HG03354 (cell line): ENCODE measurements around the gene SHISAL1.

Experiments
- ATAC-seq: cut with Tn5 transposase; IDR thresholded peaks from one replicate; pipeline ENCODE4 v1.9.1; 2021; ENCODE audit warnings: mild to moderate bottlenecking; ENCODE audit not compliant: unreplicated experiment, poor library complexity, severe bottlenecking

Gene SHISAL1

DNA sequence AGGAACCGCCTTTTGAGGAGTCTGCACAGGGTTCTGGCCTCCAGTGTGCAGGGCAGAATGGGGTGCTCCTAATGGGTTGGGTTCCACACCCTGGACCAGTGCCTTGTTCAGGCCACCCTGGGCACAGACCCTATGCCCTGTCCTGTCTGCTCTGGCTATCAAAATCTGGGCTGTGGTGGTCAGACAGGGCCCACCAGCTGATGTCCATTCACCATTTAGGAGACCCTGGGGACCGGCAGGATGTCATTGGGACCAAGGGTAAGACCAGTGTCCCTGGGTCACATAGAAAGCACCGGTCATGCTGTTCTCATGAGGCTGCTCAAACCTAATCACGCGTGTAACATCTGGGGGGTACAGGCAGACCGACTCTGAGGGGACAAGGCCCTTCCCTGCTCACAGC is 94.7 kb downstream of the SHISAL1 start:
- no peak for ATAC-seq

DNA sequence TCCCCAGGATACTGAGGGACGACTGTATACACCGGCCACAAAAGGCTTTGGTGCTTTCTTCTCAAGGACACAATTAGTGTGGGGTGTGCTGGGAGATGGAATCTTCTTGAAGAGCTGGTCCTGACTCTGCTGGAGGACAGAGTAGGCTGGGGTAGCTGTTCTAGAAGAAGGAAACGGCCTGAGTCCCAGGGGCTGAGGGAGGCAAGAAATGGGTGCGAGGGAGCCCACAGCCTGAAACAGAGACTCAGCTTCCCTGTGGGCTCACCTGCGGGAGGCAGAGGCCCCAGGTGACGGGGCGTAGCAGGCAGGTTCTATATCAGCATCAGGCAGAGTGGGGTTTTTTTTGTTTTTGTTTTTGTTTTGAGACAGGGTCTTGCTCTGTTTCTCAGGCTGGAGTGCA is 95.4 kb downstream of the SHISAL1 start:
- no peak for ATAC-seq

DNA sequence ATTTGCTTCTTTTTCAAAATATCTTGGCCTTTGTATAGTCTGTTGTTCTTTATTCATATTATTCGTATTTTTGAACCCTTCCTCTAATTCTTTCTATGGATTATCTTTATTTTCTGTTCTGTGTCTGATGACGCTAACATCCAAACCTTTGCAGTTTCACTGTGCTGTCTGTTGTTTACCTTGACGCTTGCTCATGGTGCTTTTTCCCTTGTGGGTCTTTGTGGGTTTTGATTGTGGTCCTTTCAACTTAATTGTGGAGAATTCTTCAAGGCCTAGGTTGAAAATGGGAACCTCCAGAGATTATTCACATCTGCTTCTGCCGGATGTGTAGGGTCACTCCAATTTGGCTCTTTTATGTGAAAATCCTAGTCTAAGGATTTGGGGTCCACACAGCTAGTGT is 97.5 kb downstream of the SHISAL1 start:
- no peak for ATAC-seq

DNA sequence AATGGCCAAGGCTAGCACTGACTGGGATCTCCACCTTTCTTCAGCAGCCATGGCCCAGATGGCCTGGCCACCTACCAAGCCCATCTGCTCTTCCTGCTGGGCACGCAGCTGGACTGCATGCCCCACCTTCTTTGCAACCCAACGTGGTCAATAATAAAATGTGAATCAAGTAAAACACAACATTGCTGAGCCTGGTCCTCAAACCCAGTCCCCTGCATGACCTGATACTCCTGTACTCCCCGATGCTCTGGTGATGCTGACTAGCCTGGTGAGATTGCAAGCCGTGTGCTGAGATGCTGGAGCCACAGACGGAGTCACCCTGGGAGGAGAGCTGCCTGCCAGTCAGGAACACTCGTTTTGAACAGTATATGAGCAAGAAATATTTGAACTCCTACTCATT is 98.0 kb downstream of the SHISAL1 start:
- ATAC-seq: no peak

DNA sequence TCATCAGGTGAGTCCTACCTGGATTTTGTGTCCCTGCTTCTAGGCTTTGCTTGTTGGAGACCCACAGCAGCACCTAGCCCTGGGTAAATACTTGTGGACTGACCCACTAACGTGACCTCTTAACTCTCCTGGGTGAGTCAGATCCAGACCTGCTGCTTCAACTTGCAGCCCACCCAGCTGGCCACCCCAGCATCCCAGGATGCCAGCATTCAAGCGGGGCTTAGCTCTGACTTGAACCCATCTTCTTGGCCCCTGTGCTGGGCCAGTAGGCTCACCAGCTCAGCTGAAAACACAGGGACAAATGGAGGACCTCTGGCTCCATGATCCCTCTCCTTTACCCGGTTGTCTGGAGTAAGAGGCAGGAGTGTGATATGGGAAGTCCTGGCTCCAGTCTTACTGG is 98.6 kb downstream of the SHISAL1 start:
- ATAC-seq: no peak

DNA sequence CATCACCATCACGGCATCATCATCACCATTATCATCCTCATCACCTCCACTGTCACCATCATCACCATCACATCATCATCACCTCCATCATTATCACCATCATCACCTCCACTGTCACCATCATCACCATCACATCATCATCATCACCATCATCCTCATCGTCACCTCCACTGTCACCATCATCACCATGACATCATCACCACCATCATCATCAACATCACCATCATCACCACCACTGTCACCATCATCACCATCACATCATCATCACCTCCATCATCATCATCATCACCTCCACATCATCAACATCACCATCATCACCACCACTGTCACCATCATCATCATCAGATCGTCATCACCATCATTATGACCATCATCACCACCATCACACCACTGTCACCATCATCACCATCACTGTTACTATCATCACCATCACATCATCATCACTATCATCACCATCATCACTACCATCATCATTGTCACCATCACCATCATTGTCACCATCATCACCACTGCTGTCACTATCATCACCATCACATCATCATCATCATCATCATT is 99.2 kb downstream of the SHISAL1 start:
- ATAC-seq: no peak

DNA sequence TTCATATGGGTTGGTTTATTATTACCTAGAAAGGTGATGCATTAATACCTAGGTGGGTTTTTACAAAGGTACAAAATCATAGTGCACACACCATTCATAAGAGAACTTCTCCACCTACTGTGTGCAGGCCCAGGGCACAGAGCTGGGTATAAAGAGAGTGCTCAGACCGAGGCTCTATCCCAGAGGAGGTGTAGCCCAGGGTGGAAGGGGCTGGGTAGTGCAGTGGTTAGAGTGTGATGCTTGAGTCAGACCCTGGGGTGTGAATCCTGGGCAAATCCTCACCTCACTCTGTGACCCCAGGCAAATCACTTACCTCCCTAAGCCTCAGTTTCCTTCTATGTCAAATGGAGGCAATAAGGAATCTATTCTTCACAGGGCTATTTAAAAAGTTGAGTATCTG is 99.8 kb downstream of the SHISAL1 start:
- ATAC-seq: no peak

DNA sequence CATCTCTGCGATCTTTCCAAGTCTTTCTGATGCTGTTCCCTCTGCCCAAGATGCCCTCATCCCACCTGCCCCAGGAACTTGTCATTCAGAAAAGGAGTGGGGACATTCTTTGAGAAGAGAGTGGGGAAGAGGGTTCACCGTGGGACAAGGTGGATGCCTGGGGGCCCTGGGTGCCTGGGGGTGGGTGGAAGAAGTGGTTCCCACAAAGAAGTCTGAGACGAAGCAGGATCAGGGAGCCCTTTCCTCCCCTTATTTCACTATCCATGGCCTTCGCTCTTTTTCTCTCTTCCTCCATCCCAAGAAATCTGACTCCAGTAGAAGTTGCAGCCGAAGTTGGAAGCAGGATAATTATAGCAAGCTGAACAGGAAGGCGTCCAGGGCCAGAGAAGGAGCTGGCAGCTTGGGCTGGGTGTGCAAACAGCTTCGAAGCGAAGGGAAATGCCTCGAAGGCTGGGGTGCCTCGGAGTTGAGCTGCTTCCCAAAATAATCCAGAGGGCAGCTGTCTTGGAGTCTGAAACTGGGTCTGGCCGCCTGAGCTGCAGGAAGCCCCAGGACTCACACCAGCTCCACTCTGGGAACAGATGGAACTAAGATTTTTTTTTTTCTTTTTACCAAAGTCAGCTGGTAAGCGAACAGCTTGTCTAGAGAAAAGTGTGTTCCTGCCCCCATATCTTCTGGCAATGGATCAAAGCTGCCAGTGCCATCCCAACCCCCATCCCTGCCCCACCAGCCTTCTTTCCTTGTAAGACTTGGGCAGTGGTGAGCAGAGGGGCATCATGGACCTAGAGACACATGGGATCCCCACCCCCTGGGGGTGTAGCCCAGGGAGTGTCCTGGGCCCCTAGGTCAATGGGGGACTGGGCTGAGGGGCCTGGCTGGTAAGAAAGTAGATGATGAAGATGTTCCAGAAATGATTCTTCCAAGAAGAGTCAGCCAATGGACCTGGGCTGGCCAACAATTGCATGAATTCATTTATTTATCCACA is 100.5 kb downstream of the SHISAL1 start:
- ATAC-seq: no peak

DNA sequence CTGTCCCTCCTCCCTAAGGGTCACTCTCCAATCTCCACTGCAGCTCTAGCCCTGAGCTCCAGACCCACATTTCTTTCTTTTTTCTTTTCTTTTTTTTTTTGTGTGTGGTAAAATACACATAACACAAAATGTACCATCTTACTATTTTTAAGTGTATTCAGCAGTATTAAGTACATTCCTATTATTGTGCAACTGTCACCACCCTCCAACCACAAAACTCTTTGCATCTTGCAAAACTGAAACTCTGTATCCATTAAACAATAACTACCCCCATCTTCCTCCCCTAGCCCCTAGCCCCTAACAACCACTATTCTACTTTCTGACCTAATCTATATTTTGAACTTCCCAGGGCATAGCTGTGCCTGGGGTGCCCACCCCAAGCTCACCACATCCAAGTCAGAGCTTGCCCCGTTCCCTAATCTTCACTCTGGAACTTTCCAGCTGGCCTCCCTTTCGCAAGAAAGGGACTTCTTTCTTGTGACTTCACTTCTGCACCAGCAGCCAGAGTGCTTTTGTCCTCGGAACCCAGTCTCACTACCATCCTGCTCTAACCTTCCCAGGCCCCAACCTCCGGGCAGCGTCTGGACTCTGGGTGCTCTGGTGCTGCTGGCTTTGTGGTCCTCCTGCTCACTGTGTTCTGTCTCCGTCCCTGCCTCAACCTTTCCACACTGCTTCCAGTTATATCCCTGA is 101.3 kb downstream of the SHISAL1 start:
- ATAC-seq: no peak

DNA sequence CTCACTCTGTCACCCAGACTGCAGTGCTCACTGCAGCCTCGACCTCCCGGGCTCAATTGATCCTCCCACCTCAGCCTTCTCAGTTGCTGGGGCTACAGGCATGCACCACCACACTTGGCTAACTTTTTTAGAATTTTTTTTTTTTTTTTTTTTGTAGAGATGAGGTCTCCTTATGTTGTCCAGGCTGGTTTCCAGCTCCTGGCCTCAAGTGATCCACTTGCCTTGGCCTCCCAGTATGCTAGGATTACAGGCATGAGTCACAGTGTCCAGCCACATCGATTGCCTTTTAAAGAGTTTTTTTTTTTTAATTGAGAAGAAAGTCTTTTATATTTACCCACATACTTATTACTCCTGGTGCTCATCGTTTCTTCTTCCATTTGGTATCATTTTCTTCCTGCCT is 102.0 kb downstream of the SHISAL1 start:
- ATAC-seq: no peak

DNA sequence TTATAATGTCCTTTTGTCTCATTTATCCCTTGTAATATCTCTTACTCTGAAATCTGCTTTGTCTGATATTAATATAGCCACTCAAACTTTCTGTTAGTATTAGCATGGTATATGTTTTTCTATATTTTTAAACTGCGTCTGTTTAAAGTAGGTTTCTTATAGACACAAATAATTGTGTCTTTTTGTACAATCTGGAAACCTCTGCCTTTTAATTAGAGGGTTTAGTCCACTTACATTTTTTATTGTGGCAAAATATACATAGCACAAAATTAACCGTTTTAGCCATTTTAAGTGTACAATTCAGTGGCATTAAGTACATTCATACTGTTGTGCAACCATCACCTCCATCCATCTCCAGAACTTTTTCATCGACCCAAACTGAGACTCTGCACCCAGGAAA is 103.4 kb downstream of the SHISAL1 start:
- ATAC-seq: no peak

DNA sequence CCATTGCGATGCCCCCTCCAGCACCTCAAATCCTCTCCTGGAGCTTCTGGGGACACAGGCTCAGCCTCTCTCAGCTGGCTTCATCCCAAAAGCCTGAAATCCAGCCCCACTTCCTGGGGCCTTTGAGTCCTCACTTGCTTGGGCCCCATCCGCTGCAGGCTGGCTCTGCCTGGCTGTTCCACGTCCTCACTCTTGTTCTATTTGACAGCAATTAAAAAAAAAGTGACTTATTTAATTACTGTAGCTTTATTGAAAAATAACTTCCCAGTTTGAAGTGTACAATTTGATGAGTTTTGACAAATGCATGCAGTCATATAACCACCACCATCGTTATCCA is 104.8 kb downstream of the SHISAL1 start:
- no peak for ATAC-seq

DNA sequence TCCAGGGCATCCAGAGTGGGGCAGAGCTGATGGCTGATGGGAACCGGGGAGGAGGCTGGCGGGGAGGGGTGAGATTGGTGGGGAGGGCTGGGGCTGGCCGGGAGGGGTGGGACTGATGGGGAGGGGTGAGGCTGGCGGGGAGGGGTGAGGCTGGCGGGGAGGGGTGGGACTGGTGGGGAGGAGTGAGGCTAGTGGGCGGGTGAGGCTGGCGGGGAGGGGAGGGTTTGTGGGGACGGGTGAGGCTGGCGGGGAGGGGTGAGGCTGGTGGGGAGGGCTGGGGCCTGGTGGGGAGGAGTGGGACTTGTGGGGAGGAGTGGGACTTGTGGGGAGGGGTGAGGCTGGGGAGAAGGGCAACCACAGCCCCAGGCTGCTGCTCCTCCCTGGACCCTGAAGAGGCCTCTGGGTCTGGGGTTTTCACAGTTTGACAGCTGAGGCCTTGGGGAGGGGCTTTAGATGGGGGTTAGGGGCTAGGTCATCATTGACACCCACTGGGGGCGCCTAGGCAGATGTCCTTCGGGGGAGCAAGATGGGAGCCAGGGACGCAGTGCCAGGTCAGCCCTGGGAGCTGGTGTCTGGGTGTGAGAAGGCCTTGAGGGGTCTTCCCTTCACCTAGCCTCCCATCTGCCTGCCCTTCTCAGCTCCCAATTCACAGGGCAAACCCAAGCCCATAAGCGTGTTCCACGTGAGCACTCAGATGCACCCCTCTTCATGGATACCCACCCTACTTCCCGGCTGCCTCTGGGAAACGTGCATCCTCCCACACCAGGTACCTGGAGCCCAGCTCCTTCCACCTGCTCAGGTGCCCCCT is 105.4 kb downstream of the SHISAL1 start:
- ATAC-seq: no peak

DNA sequence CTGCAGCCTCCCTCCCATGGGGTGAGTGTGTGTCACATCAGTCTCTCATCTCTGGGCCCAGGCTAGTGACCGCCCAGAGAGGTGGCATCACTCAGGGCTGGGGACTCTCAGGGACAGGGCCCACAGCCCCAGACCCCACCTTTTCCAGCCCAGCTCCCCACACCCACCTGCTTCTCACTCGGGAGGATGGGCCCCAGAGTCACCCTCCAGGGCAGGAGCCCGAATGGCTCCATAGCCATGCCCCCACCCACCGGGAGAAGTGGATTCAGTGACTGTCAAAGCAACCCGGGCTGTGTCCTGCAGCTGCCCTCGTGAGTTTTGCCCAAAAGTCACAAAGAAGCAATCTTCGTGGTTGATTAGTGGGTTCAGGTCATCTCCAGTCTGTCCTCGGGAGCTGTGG is 106.1 kb downstream of the SHISAL1 start:
- ATAC-seq: no peak

DNA sequence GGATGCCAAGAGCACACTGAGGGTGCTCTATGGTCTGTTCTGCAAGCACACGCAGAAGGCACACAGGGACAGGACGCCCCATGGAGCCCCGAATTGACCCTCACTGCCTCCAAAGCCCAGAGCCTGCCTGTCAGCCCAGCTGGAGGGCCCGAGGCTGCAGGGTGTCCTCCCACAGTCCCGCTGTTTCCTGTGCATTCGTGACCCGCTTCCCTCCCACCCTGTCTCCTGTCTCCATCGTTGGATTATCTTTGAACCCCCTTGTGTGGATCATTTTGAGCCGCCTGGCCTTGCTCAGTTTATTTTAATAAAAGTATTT is 106.5 kb downstream of the SHISAL1 start:
- ATAC-seq: no peak

DNA sequence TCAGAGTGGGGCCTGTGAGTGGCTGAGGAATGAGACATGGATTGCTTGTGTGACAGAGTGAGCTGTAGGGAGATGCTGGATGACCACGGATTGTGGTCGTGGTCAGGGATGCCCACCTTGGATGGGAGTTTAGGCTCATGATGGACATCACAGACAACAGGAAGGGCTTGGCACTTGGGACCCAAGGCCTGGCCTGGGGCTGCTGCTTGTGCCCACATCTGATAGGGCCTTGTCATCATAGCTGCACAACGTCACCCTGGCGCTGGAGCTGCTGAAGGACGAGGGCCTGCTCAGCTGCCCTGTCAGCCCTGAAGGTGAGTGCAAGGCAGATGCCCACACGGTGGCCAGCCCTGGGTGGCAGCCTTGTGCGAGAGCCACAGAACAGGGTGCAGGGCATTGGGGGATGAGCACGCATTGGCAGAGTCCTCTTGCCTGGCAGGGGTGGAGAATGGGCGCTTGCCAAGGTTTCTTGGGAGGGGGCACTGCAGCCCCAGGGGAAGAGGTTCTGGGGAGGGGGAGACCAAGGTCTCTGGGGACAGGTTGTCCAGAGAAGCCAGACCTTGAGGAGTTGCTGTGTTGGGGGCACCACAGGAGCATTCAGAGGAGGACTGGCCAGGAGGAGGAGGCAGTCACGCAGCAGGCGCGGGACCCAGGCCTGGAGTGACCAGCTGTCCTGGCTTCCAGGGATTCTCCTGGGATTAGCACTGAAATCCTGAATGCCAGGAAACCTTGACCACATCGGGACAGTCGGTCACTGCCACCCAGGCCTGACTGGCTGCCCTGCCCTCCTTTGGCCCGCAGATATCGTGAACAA is 107.0 kb downstream of the SHISAL1 start:
- ATAC-seq: no peak

DNA sequence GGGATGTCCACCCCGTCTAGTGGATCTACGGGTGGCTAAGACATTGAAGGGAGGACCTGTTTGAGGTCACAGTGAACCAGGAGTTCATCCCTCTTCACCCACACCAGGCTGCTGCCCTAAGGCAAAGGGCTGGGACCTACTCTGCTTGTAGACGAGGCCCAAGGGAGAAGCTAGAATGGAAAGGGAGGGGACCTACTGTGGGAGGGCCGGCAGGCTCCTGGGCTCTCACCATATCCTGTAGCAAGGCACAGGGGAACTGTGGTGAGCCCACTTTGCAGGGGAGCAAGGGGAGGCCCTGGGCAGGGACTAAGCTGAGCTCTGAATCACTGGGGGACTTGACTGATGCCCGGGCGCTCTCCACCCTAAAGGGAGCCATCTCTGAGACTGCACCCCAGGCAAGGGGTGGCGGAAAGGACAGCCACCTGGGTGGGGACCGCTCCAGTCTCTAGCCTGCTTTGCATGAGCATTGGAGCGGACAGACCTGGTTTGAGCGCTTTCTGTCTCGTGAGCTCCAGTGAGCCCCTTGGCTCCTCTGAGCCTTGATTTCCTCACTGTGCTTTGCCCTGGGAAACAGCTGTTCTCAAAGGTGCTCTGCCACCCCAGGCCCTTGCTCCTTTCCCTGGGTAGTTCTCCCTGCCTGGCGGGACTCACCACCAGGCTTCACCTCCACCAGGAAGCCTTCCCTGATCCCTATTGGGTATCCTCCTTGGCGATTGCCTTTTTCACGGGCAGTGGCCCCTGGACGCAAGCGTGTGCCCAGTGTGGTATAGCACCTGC is 107.8 kb downstream of the SHISAL1 start:
- ATAC-seq: no peak

DNA sequence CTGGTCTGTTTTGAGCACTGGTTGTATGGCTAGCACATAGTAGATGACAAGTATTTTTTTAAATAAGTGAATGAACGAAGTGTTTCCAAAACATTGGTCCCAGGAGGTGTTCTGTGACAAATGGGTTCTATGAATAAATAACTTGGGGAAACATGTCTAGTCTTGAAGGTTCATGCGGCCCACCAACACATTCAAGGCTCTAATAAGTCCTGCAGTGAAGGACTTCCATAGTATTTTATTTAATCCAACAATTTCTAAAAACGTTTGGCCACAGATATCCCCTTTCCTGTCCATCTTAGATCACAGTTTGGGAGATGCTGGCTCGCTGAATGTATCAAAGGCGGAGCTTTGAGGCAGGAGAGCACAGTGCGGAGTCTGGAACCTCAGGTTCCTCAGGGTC is 109.5 kb downstream of the SHISAL1 start:
- no peak for ATAC-seq

DNA sequence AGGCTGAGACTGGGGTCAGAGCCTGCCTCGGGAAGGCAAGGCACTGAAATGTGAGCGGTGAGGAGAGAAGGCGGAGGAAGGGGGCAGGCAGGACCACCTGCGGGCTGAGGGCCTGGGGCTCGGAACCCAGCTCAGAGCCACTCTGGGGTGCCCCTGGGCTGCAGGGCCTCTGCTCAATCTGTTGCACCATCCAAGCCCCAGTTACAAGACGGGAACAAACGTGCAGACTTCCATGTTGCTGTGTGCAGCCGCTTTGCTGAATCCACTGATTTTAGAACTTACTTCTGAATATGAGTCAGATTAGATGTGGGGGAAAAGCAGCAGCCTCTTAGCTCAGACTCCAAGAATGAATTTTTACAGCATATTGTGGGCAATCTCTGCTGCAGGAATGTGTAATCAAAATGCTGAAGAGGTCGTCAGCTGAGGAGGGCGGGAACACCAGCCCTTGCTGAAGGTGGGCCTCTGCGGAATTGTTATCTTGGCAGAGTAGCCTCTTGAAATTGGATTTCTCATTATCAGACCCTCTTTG is 110.4 kb downstream of the SHISAL1 start:
- no peak for ATAC-seq
